Measurements from ENCODE around the gene HCN2. TPM values are rescaled to one million over a fixed set of nuclear protein-coding genes. Genes with fewer than 3 reads are reported as not detected.
A peak's percentile ranks its signal among the peaks of the same experiment; 100 is the strongest.

The HCN2 gene
- total RNA-seq, 4 donors from 2014 or later, result 0.19 to 0.50 (median 0.41) TPM

DNA sequence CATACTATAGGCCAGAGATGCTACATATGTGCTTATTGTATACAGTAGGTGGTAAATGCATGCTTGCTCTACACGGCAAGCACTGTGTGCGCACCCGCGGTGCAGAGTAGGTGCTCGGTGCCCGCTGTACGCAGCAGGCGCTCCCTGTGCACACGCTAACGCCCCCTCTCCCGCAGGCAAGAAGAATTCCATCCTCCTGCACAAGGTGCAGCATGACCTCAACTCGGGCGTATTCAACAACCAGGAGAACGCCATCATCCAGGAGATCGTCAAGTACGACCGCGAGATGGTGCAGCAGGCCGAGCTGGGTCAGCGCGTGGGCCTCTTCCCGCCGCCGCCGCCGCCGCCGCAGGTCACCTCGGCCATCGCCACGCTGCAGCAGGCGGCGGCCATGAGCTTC, 25.9 kb downstream of the HCN2 start:
- no peak for DNase-seq (ENCODE audit: extremely low spot score)
- Histone ChIP-seq H3K9me3 (no peaks in the 10 kb centered on the region), H3K36me3 (peaks cover 36 to 40% (median 39%) of the 10 kb centered on the region in 4 donors), H3K27me3 (peaks cover 0 to 42% (median 0%) of the 10 kb centered on the region in 4 donors), H3K4me3 (peak overlapping the region in 1 of 4 donors; percentile 27), H3K4me1 (peaks cover 6 to 19% (median 16%) of the 10 kb centered on the region in 4 donors), H3K27ac (replicated peaks in 1 of 4) (no peak overlapping the region)
- 17% methylated on average over 5 of the region's 33 CpGs for WGBS
- intact Hi-C loops (cut with DNase I), result no loop called here
- TF ChIP-seq POLR2A (IDR thresholded peaks at IDR 0.05; ENCODE audit: low read depth), result no peak
- TF ChIP-seq, protein P1, sequence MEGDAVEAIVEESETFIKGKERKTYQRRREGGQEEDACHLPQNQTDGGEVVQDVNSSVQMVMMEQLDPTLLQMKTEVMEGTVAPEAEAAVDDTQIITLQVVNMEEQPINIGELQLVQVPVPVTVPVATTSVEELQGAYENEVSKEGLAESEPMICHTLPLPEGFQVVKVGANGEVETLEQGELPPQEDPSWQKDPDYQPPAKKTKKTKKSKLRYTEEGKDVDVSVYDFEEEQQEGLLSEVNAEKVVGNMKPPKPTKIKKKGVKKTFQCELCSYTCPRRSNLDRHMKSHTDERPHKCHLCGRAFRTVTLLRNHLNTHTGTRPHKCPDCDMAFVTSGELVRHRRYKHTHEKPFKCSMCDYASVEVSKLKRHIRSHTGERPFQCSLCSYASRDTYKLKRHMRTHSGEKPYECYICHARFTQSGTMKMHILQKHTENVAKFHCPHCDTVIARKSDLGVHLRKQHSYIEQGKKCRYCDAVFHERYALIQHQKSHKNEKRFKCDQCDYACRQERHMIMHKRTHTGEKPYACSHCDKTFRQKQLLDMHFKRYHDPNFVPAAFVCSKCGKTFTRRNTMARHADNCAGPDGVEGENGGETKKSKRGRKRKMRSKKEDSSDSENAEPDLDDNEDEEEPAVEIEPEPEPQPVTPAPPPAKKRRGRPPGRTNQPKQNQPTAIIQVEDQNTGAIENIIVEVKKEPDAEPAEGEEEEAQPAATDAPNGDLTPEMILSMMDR (IDR thresholded peaks at IDR 0.05), result peak in 2 of 3 experiments; percentile 7

GRCh38 chr19:616062-616700, 26.5 kb downstream of the HCN2 start:
- DNase-seq (ENCODE audit: extremely low spot score), result no peak
- TF ChIP-seq, protein P1 (IDR thresholded peaks at IDR 0.05), result no peak
- TF ChIP-seq EP300 (IDR thresholded peaks at IDR 0.05), result no peak
- Histone ChIP-seq H3K4me3 (peak overlapping the region in 1 of 4 donors; percentile 27), H3K27me3 (peaks cover 0 to 42% (median 0%) of the 10 kb centered on the region in 4 donors), H3K27ac (replicated peaks in 1 of 4) (no peak overlapping the region), H3K4me1 (peaks cover under 1 to 15% (median 10%) of the 10 kb centered on the region in 4 donors), H3K9me3 (no peaks in the 10 kb centered on the region), H3K36me3 (peaks cover 41 to 46% (median 43%) of the 10 kb centered on the region in 4 donors)
- intact Hi-C loops (cut with DNase I), result no loop called here
- WGBS, result 18% methylated on average over 36 of the region's 97 CpGs

- Histone ChIP-seq H3K27ac (replicated peaks in 1 of 4) (no peak overlapping the region), H3K9me3 (no peaks in the 10 kb centered on the region), H3K36me3 (peaks cover 47 to 53% (median 50%) of the 10 kb centered on the region in 4 donors), H3K27me3 (peaks cover 0 to 42% (median 0%) of the 10 kb centered on the region in 4 donors), H3K4me1 (peaks cover 0 to 15% (median 9%) of the 10 kb centered on the region in 4 donors), H3K4me3 (no peak overlapping the region)
- no peak for DNase-seq (ENCODE audit: extremely low spot score)
- intact Hi-C loops (cut with DNase I), result no loop called here
- 94% methylated on average over 17 of the region's 58 CpGs for WGBS
- TF ChIP-seq POLR2AphosphoS5 (IDR thresholded peaks at IDR 0.05), result no peak
These were observed 27.3 kb downstream of the HCN2 start for GRCh38 chr19:616747-617526.

- Histone ChIP-seq H3K27me3 (peaks cover 0 to 42% (median 0%) of the 10 kb centered on the region in 4 donors), H3K9me3 (no peaks in the 10 kb centered on the region), H3K27ac (replicated peaks in 1 of 4) (no peak overlapping the region), H3K4me1 (peaks cover 0 to 15% (median 9%) of the 10 kb centered on the region in 4 donors), H3K36me3 (peaks cover 55 to 61% (median 58%) of the 10 kb centered on the region in 4 donors), H3K4me3 (no peak overlapping the region)
- intact Hi-C loops (cut with DNase I), result no loop called here
- TF ChIP-seq POLR2AphosphoS5 (IDR thresholded peaks at IDR 0.05), result no peak
- no peak for TF ChIP-seq POLR2A (IDR thresholded peaks at IDR 0.05; ENCODE audit: low read depth)
- TF ChIP-seq, protein P1 (IDR thresholded peaks at IDR 0.05), result no peak
- TF ChIP-seq EP300 (IDR thresholded peaks at IDR 0.05), result no peak
- WGBS, result 84% methylated on average over 27 of the region's 29 CpGs
- DNase-seq (ENCODE audit: extremely low spot score), result no peak
These were observed 28.0 kb downstream of the HCN2 start for GRCh38 chr19:617551-618246.

- peaks cover 60 to 66% (median 63%) of the 10 kb centered on the region in 4 donors for H3K36me3 ChIP-seq
- intact Hi-C loops (cut with DNase I), result no loop called here
- no peak for TF ChIP-seq POLR2AphosphoS5 (IDR thresholded peaks at IDR 0.05)
- TF ChIP-seq, protein P1 (IDR thresholded peaks at IDR 0.05), result no peak
- TF ChIP-seq POLR2A (IDR thresholded peaks at IDR 0.05; ENCODE audit: low read depth), result no peak
- no peak for TF ChIP-seq EP300 (IDR thresholded peaks at IDR 0.05)
- H3K27me3 ChIP-seq, result peaks cover 0 to 42% (median 0%) of the 10 kb centered on the region in 4 donors
- H3K4me1 ChIP-seq, result peaks cover 0 to 15% (median 9%) of the 10 kb centered on the region in 4 donors
- no peaks in the 10 kb centered on the region for H3K9me3 ChIP-seq
- no peak overlapping the region for H3K27ac ChIP-seq (replicated peaks in 1 of 4)
- WGBS, result 98% methylated on average over 13 of the region's 19 CpGs
- DNase-seq (ENCODE audit: extremely low spot score), result no peak
- H3K4me3 ChIP-seq, result no peak overlapping the region
These were observed 28.6 kb downstream of the HCN2 start for GRCh38 chr19:618247-618619.
